Esophagus mucosa (tissue), 1 donor: ENCODE results near the gene ABCC3. TPM values are rescaled to one million over a fixed set of nuclear protein-coding genes. Genes with fewer than 3 reads are reported as not detected.
"Not testable (repeated sequence)": the region's sequence is repeated elsewhere in the genome, so short reads cannot be mapped to it uniquely, and the experiment has no call there.

ENCODE experiments used
- ATAC-seq: fragments of 200-7000 bp; cut with Tn5 transposase; one replicate; pipeline ENCODE4 v1.9.1; 2020
- total RNA-seq: library from RNA; stranded (reverse); gene quantifications from one replicate; pipeline ENCODE4 v1.2.4, GENCODE V29; 2023
- donor health status: DM: yes; HTN: yes; CAD: no.

Gene ABCC3
- total RNA-seq, 1 donor from 2014 or later: 17.6 TPM

GRCh38 chr17:50710025-50710424 lies 75.3 kb downstream of the ABCC3 start:
- no peak for ATAC-seq

GRCh38 chr17:50710650-50711049 lies 76.0 kb downstream of the ABCC3 start:
- no peak for ATAC-seq

- no peak for ATAC-seq
Measured at GRCh38 chr17:50712641-50713040, 78.0 kb downstream of the ABCC3 start.

- no peak for ATAC-seq
Measured at GRCh38 chr17:50715471-50715870, 80.8 kb downstream of the ABCC3 start.

GRCh38 chr17:50719144-50719923 lies 84.7 kb downstream of the ABCC3 start, which contains the start of gene LUC7L3:
LUC7L3 (plus strand) TSS chr17:50719603; CDS start chr17:50719733, 130 bp downstream.
- peak; percentile 97 for ATAC-seq

- no peak for ATAC-seq
Measured at GRCh38 chr17:50719924-50720794, 85.5 kb downstream of the ABCC3 start.

- no peak for ATAC-seq
Measured at GRCh38 chr17:50721194-50722010, 86.7 kb downstream of the ABCC3 start.

GRCh38 chr17:50722746-50723145 lies 88.1 kb downstream of the ABCC3 start:
- ATAC-seq: no peak

GRCh38 chr17:50724622-50725021 lies 89.9 kb downstream of the ABCC3 start:
- not testable (repeated sequence) for ATAC-seq

- no peak for ATAC-seq
Measured at GRCh38 chr17:50725769-50726655, 91.3 kb downstream of the ABCC3 start.

GRCh38 chr17:50728112-50728429 lies 93.4 kb downstream of the ABCC3 start:
- no peak for ATAC-seq

- ATAC-seq: no peak
Measured at GRCh38 chr17:50728881-50729765, 94.4 kb downstream of the ABCC3 start.

GRCh38 chr17:50731575-50732460 lies 97.1 kb downstream of the ABCC3 start:
- ATAC-seq: no peak

GRCh38 chr17:50735287-50735686 lies 100.6 kb downstream of the ABCC3 start:
- no peak for ATAC-seq

GRCh38 chr17:50737118-50737698 lies 102.5 kb downstream of the ABCC3 start:
- no peak for ATAC-seq

GRCh38 chr17:50739098-50739497 lies 104.4 kb downstream of the ABCC3 start:
- no peak for ATAC-seq
